C1 segment of cervical spinal cord (tissue), 14 donors: ENCODE results near the gene CLDN6.

Experiments
- DNase-seq, 14 donors: peaks; one replicate each; lab custom pipeline; 2025; lab: John Stamatoyannopoulos, UW

CLDN6 gene

DNA sequence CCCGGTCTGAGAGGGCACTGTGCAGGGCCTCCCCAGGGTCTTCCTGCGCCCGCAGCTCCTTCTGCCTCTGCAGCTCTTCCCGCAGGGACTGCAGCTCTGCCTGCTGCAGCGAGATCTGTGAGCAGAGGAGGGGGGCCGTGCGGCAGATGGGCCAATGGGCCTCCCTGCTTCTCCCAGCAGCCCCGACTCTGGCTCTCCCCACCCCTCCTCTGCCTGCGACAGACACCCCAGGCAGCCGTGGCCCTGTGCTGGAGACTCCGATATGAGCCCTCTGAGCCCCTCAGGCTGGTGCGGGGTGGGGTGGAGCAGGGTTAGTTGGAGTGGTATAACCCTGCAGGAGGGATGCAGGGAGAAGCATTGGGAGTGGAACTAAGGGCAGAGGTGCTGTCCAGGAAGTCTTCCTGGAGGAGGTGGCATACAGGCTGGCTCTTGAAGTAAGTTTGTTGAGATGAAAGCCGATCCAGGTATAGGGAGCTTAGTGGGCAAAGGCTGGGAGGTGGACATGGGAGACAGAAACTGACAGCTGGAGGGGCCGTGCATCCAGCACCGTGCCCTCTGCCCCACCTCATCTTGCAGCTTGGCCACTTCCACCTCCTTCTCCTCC lies 10.8 kb upstream of the CLDN6 start:
- DNase-seq: no peak

GRCh38 chr16:3027983-3028715 lies 10.2 kb upstream of the CLDN6 start:
- DNase-seq: peak in 8 of 14 donors; percentile 13 to 85 (median 36)

- DNase-seq: no peak
Observed at GRCh38 chr16:3027489-3027795, 9.5 kb upstream of the CLDN6 start.

DNA sequence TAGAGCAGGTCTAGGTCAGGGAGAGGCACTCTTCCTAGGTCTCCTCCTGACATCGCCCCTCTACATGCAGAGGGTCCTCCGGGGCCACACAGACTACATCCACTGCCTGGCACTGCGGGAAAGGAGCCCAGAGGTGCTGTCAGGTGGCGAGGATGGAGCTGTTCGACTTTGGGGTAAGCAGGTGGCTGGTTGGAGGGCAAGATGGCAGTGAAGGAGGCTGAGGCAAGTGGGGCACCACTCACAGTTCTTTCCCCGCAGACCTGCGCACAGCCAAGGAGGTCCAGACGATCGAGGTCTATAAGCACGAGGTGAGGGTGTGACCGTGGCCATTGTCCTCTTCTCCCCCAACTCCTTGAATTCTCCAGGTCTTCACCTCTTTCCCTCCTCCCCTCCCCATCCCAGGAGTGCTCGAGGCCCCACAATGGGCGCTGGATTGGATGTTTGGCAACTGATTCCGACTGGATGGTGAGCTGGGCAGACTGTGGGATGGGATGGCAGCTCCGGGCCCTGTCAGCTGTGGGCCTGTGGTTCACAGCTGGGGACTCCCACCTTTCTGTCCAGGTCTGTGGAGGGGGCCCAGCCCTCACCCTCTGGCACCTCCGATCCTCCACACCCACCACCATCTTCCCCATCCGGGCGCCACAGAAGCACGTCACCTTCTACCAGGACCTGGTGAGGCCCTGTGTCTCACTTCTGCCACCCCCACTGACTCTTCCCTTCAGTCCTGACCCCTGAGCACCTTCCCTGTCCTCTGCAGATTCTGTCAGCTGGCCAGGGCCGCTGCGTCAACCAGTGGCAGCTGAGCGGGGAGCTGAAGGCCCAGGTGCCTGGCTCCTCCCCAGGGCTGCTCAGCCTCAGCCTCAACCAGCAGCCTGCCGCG lies 8.9 kb upstream of the CLDN6 start:
- no peak for DNase-seq

DNA sequence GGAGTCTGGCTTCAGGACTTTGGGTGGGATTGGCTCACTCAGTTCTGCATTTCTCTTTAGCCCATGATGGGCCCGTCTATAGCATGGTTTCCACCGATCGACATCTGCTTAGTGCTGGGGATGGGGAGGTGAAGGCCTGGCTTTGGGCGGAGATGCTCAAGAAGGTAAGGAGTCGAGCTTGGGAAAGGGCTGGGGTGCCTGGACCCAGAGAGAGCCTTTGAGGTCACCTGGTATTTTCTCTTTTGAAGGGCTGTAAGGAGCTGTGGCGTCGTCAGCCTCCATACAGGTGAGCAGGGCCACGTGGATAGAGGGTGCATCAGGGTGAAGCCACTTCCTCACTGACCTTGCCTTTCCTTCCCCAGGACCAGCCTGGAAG lies 8.0 kb upstream of the CLDN6 start:
- no peak for DNase-seq

DNA sequence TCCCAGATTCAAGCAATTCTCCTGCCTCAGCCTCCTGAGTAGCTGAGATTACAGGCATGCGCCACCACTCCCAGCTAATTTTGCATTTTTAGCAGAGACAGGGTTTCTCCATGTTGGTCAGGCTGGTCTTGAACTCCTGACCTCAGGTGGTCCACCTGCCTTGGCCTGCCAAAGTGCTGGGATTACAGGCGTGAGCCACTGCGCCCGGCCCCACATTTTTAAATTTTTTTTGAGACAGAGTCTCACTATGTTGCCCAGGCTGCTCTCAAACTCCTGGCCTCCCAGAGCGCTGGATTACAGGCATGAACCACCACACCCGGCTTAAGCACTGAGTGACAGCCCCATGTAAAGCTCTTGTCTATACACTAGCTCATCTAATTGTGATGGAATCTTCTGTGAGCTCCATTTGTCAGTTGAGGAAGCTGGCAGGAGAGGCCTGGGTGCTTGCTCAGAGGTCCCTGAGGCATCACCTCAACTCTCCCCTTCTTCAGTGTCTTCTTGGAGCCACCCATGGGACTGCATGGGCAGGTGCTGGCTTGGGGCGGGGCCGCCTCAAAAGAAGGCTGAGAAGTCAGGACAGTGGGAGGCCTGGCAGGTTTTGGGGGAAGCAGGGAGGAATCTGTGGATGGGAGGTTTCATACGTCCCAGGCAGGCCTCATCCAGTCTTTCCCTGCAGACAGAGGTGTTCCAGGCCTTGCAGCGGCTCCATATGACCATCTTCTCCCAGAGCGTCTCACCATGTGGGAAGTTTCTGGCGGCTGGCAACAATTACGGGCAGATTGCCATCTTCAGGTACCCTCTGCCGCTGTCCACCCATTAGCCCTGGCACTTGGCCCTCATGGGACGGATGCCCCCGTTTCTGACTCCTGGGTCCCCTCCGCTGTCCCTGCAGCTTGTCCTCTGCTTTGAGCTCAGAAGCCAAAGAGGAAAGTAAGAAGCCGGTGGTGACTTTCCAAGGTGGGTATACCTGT lies 7.3 kb upstream of the CLDN6 start:
- no peak for DNase-seq

GRCh38 chr16:3023669-3024478 lies 5.9 kb upstream of the CLDN6 start, which contains the start of the genes HCFC1R1 and THOC6:
HCFC1R1 (minus strand) TSS chr16:3023942; CDS start chr16:3023941, 1 bp downstream.
THOC6 (plus strand) TSS chr16:3024035; CDS start chr16:3024327, 292 bp downstream.
- peak; percentile 88 to 97 (median 94) for DNase-seq

DNA sequence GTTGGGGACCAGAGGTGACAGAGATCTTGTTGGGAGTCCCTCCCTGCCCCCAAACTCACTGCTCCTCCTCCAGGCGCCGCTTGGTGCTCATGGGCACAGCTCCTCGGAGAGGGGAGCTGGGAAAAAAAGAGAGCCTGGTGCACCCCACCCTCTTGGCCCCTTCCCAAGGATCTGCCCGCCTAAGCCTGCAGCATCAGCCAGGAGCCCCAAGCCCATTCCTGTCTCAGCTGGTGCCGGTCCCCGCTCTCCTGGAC lies 5.4 kb upstream of the CLDN6 start:
- DNase-seq: peak in 7 of 14 donors; percentile 59 to 76 (median 67)

DNA sequence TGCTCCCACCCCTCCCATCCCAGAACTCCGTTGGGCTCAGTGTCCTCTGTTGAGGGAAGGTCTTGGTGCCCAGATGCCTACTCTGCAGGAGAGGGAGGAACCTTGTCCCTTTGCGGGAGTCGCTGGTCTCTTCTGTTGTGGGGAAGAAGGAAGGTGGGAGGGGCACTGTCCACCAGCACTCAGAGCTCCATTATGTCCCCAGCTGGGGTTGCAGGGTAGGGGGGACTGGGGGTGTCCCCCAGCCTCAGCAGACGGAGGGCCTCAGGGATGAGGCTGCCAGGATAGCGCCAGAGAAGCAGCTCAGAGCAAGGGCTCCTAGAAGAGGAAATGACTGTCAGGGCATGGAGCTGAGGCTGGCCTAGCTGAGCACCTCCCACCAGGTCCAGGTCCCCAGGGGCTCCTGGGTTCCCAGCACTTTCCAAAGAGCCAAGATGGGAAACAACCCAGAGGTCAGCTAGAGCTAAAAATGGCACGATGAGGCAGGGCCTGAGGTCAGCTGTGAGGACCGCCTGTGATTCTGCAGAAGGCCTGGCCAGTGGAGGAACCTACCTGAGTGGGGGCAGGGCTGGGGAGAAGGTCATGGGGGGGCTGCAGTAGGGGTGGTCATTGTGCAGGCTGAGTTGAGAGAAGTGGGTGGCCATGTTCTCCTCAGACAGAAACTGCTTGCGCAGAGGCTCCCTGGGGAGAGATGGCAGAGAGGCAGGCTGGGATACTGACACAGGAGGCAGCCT lies 4.9 kb upstream of the CLDN6 start:
- DNase-seq: no peak

GRCh38 chr16:3022208-3022683 lies 4.3 kb upstream of the CLDN6 start:
- DNase-seq: peak in 7 of 14 donors; percentile 14 to 83 (median 36)

DNA sequence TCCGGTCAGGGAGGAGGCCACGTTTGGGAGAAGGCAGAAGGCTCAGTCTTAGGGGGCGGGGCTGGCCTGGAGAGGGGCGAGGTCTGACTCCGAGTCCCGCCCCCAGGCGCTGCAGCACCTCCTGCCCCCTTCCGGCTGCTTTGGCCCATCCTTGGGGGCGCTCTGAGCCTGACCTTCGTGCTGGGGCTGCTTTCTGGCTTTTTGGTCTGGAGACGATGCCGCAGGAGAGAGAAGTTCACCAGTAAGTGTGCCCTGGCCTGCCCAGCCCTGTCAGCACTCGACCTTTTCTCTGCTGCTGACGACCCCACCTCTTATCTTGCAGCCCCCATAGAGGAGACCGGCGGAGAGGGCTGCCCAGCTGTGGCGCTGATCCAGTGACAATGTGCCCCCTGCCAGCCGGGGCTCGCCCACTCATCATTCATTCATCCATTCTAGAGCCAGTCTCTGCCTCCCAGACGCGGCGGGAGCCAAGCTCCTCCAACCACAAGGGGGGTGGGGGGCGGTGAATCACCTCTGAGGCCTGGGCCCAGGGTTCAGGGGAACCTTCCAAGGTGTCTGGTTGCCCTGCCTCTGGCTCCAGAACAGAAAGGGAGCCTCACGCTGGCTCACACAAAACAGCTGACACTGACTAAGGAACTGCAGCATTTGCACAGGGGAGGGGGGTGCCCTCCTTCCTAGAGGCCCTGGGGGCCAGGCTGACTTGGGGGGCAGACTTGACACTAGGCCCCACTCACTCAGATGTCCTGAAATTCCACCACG lies 3.6 kb upstream of the CLDN6 start:
- peak in 6 of 14 donors; percentile 21 to 68 (median 46) for DNase-seq

GRCh38 chr16:3020604-3021448 lies 2.8 kb upstream of the CLDN6 start:
- peak in 8 of 14 donors; percentile 14 to 81 (median 38) for DNase-seq

DNA sequence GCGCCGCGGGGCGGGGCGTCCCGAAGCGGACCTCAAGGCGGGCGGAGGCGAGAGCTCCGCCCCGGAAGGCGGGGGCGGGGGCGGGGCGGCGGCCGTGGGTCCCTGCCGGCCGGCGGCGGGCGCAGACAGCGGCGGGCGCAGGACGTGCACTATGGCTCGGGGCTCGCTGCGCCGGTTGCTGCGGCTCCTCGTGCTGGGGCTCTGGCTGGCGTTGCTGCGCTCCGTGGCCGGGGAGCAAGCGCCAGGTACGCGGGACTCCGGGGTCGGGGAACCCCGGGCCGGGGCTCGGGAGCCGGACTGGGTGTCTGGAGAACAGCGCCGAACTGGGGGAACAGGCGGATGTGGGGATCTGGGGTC lies 2.2 kb upstream of the CLDN6 start, which contains the start of gene TNFRSF12A:
Gene TNFRSF12A (plus strand): TSS at position 122 of the 357 bp plus-strand sequence. CDS start 30 bp downstream, at position 152.
- DNase-seq: peak in 11 of 14 donors; percentile 19 to 66 (median 39)

GRCh38 chr16:3019594-3020246 lies 1.7 kb upstream of the CLDN6 start:
- DNase-seq: no peak

DNA sequence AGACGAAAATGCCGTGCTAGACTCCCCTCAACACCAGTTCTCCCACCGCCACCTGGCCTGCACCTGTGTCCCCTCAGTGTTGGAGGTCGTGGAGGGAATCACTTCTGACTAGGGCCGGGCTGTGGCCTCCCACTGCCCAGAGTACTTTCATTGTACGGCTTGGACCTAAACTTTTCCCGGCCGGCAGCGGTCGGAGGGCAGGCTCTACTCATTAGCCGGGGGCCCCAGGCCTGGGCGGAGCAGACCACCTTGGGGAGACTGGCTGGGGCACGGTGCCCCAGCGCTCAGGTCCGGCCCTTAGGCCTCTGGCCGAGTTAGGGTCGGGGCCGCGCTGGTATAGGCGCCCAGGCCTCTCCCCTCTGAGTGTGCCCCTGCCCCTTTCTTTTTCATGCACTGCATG lies 639 bp downstream of the CLDN6 start:
- DNase-seq: no peak

- no peak for DNase-seq
Observed at GRCh38 chr16:3015865-3016521, 2.0 kb downstream of the CLDN6 start.

DNA sequence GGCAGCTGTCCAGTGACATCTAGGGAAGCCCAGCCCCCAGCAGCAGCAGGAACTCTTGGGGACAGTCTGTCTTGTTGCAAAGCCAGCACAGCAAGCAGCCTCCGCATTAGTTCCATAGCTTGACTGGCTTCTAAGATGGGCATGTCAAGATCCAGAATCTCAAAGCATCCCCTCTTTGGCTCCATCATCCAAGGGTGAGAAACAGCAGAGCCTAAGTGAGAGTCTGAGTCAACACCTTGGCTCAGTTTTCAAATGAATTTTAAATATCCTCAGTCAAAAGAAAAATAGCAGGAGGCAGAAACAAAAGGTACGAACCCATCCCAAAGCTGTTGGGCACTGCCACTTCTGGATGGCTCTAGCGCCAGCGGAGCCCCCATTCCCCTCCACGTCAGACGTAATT lies 3.0 kb downstream of the CLDN6 start:
- DNase-seq: no peak
